IPS-NIHi7 (cell line): Measurements from ENCODE around the gene ARMC5.
"Not testable (repeated sequence)": the region's sequence is repeated elsewhere in the genome, so short reads cannot be mapped to it uniquely, and the experiment has no call there.

Experiments used
- DNase-seq: peaks from one replicate; pipeline ENCODE4 v3.0.0; 2012; ENCODE audit warnings: mixed read lengths; ENCODE audit errors: extremely low spot score

The ARMC5 gene

DNA sequence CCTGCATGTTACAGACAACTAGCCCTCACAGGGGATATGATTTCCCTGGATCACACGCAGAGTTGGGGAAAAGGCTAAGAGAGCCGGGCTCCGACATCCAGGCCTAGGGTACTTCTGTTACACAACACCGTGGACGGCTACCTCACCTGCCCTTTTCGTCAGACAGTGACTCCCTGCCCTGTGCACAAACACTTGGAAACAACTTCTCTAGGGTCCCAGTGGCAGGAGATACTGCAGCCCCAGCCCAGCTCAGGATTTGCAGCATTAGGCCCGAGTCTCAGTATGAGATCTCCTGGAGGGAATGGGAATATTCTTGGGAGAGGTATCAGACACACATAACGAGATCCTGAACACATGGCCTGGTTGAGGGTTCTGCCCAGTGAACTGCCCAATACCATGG lies 40.6 kb downstream of the ARMC5 start:
- DNase-seq = no peak

- no peak for DNase-seq
These were observed 42.1 kb downstream of the ARMC5 start for GRCh38 chr16:31501226-31501965.

DNA sequence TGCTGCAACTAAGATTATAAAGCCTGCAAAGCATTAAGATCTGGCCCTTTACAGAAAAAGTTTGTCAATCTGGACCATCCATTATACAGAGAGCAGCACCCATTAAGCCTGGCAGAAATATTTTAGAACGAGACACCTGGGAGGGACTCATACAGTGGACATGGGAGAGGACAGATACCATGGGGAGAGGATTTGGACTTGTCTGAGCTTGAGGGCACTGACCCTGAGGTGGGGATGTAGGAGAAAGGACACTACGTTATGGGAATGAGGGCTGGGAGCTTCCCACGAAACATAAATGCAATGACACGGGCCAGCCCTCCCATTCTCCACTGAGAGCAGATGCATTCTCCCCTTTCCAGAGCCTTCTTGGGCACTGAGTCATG lies 42.7 kb downstream of the ARMC5 start:
- DNase-seq = no peak

GRCh38 chr16:31502981-31503380 lies 43.7 kb downstream of the ARMC5 start:
- DNase-seq = no peak

DNA sequence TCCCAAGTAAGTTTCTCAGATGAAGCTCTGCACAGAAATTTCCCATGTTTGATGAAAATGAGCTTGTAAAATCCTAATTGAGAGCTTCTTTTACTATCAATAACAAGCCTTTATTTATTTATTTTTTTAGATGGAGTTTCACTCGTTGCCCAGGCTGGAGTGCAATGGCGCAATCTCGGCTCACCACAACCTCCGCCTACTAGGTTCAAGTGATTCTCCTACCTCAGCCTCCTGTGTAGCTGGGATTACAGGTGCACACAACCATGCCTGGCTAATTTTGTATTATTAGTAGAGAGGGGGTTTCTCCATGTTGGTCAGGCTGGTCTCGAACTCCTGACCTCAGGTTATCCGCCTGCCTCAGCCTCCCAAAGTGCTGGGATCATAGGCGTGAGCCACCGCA lies 44.3 kb downstream of the ARMC5 start:
- not testable (repeated sequence) for DNase-seq

DNA sequence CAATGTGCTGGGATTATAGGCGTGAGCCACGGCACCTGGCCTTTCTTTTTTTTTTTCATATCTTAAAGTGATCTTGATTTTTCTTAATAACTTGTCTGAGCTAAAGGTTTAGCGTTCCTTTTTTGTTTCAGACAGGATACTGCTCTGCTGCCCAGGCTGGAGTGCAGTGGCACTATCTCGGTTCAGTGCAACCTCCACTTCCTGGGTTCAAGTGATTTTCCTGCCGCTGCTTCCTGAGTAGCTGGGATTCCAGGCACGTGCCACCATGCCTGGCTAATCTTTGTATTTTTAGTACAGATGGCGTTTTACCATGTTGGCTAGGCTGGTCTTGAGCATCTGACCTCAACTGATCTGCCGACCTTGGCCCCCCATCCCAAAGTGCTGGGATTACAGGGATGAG lies 44.9 kb downstream of the ARMC5 start:
- DNase-seq = no peak

GRCh38 chr16:31505483-31505882 lies 46.2 kb downstream of the ARMC5 start:
- DNase-seq = no peak

DNA sequence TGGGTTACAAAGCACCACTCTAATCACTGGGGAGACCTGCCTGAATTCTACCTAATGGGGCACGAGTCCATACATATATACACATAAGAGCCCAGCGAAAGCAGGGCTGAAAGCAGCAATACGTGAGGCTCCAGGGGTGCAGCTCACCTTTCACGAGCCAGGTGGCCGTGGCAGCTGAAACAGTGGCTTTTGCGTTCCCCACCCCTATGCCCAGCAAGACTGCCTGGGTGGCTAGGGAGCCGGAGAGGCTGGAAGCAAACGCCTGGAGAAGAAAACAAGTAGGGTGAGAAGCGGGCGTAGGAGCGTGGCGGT lies 48.3 kb downstream of the ARMC5 start:
- no peak for DNase-seq

DNA sequence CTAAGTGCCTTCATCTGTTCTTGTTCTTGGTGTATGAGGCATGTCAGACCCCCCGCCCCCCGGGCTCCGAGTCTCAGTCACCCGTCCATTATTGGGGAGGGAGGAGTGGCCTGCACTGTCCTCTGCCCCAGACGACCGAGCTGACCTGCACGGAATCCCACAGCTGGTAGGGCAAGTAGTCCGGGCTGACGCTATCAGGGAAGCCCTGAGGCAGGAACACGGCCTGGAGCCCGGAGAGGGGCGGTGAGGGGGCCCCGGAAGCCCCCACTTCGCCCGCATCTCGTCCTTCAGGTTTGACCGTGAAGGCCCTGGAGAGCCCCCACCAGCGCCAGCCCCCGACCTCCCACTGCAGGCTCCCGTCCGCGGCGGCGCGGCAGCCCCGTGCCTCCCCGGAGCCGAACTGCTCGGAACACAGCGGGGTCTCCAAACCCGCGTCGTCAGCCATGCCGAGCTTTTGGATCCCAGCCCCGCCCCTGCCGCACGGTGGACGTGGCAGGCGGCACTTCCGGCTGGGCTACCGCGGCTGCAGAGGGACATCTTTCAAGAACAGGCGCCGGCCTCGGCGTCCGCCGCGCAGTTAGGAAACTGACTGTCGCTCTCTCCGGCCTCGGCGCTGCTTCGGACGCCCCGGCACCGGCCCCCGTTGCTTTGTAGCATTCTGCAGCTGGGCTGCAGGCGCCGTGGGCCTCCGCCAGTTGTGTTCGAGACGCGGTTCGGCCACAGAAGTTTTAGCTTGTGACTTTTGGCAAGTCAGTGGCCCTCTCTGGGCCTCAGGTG lies 48.8 kb downstream of the ARMC5 start, which contains the start of gene RUSF1:
Gene RUSF1, minus strand, starts transcription at position 463 of the 777 bp plus-strand sequence. Its CDS starts 18 bp downstream, at position 445.
- peak; percentile 94 for DNase-seq

GRCh38 chr16:31508706-31509195 lies 49.5 kb downstream of the ARMC5 start:
- no peak for DNase-seq

DNA sequence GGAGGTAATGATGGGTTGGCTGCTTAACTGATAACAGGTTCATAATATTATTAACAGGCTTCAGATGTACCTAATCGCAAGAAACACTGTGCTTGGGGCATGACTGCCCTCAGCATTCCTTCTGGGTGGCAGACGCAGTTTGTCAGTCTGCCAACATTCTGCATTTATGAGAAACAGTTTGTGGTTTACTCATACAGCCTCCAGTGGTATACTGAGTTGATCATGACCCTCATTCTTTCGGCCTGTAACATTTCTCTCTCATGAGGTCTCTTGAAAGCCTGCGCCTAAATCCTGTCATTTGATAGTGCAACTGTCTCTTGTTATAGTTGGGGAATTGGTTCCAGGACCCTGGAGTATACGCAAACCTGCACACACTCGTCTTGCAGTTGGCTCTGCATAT lies 53.8 kb downstream of the ARMC5 start:
- no peak for DNase-seq

DNA sequence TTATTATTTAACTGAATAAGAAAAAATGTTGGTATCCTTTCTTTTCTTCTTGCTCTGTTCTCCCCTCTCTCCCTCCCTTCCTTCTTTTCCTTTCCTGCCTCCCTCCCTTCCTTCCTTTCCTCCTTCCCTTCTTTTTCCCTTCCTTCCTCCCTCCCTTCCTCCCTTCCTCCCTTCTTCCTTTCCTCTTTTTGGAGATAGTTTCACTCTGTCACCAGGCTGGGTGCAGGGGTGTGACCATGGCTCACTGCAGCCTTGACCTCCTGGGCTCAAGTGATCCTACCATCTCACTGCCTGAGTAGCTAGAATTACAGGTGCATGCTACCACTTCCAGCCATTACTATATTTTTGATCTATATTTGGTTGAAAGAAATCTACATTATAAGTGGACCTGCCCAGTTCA lies 54.6 kb downstream of the ARMC5 start:
- no peak for DNase-seq
